Activated T-cell treated with anti-CD3 and anti-CD28 coated beads, Interleukin-2, amount 50 U/mL, for 4 hours (primary cell): ENCODE measurements around the gene IGF2R. TPM values are rescaled to one million over a fixed set of nuclear protein-coding genes. Genes with fewer than 3 reads are reported as not detected.

Experiments
- ATAC-seq, 2 donors: fragments of 200-7000 bp; cut with Tn5 transposase; one replicate each; pipeline ENCODE4 v1.10.0; 2021
- DNase-seq: peaks from one replicate; pipeline ENCODE4 v3.0.0-alpha.2; 2020
- H3K27me3 Mint-ChIP-seq: one replicate; pipeline ENCODE4 v1.8.0; 2021; ENCODE audit warnings: low read depth, mixed read lengths
- H3K36me3 Mint-ChIP-seq: one replicate; pipeline ENCODE4 v1.8.0; 2022; ENCODE audit warnings: mixed read lengths; ENCODE audit not compliant: insufficient read depth
- H3K4me1 Mint-ChIP-seq: one replicate; pipeline ENCODE4 v1.8.0; 2021; ENCODE audit warnings: low read depth, mixed read lengths
- H3K4me3 Mint-ChIP-seq: one replicate; pipeline ENCODE4 v1.8.0; 2021; ENCODE audit warnings: mild to moderate bottlenecking, moderate library complexity, mixed read lengths
- H3K9me3 Mint-ChIP-seq: one replicate; pipeline ENCODE4 v1.8.0; 2021; ENCODE audit warnings: mixed read lengths
- total RNA-seq, 3 donors: library from RNA; stranded (reverse); gene quantifications; one replicate each; pipeline ENCODE4 v1.2.1, GENCODE V29; 2021

Gene IGF2R
- total RNA-seq, 3 donors from 2014 or later, result 44.9 to 65.3 (median 58.2) TPM

- peaks cover 44% of the 10 kb centered on the region for H3K4me1 Mint-ChIP-seq
- peaks cover 29% of the 10 kb centered on the region for H3K36me3 Mint-ChIP-seq
- H3K27me3 Mint-ChIP-seq, result no peaks in the 10 kb centered on the region
- ATAC-seq (peak; percentile 30 to 72), DNase-seq (no peak)
- peaks cover 3% of the 10 kb centered on the region for H3K9me3 Mint-ChIP-seq
- H3K4me3 Mint-ChIP-seq, result no peak overlapping the region
Measured at GRCh38 chr6:160005861-160006540, 37.1 kb downstream of the IGF2R start.

GRCh38 chr6:160007145-160007544 is 38.3 kb downstream of the IGF2R start:
- Mint-ChIP-seq H3K36me3 (peaks cover 40% of the 10 kb centered on the region), H3K4me3 (no peak overlapping the region), H3K27me3 (no peaks in the 10 kb centered on the region), H3K4me1 (peaks cover 46% of the 10 kb centered on the region), H3K9me3 (peaks cover 3% of the 10 kb centered on the region)
- DNase-seq, result no peak
- ATAC-seq, result no peak

GRCh38 chr6:160007611-160008010 is 38.7 kb downstream of the IGF2R start:
- ATAC-seq (no peak), DNase-seq (no peak)
- H3K4me1 Mint-ChIP-seq, result peaks cover 43% of the 10 kb centered on the region
- H3K27me3 Mint-ChIP-seq, result no peaks in the 10 kb centered on the region
- no peak overlapping the region for H3K4me3 Mint-ChIP-seq
- peaks cover 44% of the 10 kb centered on the region for H3K36me3 Mint-ChIP-seq
- H3K9me3 Mint-ChIP-seq, result peaks cover 3% of the 10 kb centered on the region

GRCh38 chr6:160010067-160010466 is 41.2 kb downstream of the IGF2R start:
- H3K9me3 Mint-ChIP-seq, result peaks cover 3% of the 10 kb centered on the region
- peaks cover 41% of the 10 kb centered on the region for H3K36me3 Mint-ChIP-seq
- peaks cover 48% of the 10 kb centered on the region for H3K4me1 Mint-ChIP-seq
- H3K4me3 Mint-ChIP-seq, result no peak overlapping the region
- ATAC-seq (no peak), DNase-seq (no peak)
- H3K27me3 Mint-ChIP-seq, result no peaks in the 10 kb centered on the region

- ATAC-seq, result peak; percentile 41 to 54
- H3K27me3 Mint-ChIP-seq, result no peaks in the 10 kb centered on the region
- H3K4me1 Mint-ChIP-seq, result peaks cover 54% of the 10 kb centered on the region
- H3K4me3 Mint-ChIP-seq, result peak overlapping the region; percentile 6
- H3K9me3 Mint-ChIP-seq, result no peaks in the 10 kb centered on the region
- peaks cover 35% of the 10 kb centered on the region for H3K36me3 Mint-ChIP-seq
- DNase-seq, result no peak
Measured at GRCh38 chr6:160013987-160014868, 45.3 kb downstream of the IGF2R start.

GRCh38 chr6:160014869-160015182 is 45.9 kb downstream of the IGF2R start:
- Mint-ChIP-seq H3K4me3 (peak overlapping the region; percentile 6), H3K36me3 (peaks cover 32% of the 10 kb centered on the region), H3K4me1 (peaks cover 54% of the 10 kb centered on the region), H3K27me3 (no peaks in the 10 kb centered on the region), H3K9me3 (no peaks in the 10 kb centered on the region)
- ATAC-seq (no peak), DNase-seq (no peak)

GRCh38 chr6:160015778-160016684 is 47.1 kb downstream of the IGF2R start:
- Mint-ChIP-seq H3K4me1 (peaks cover 54% of the 10 kb centered on the region), H3K4me3 (peak overlapping the region; percentile 7), H3K9me3 (no peaks in the 10 kb centered on the region), H3K36me3 (peaks cover 27% of the 10 kb centered on the region), H3K27me3 (no peaks in the 10 kb centered on the region)
- ATAC-seq (peak; percentile 56 to 58), DNase-seq (no peak)

GRCh38 chr6:160022101-160022500 is 53.2 kb downstream of the IGF2R start:
- ATAC-seq (no peak), DNase-seq (no peak)
- Mint-ChIP-seq H3K27me3 (no peaks in the 10 kb centered on the region), H3K9me3 (no peaks in the 10 kb centered on the region), H3K4me3 (no peak overlapping the region), H3K4me1 (peaks cover 12% of the 10 kb centered on the region), H3K36me3 (peaks cover 10% of the 10 kb centered on the region)

- Mint-ChIP-seq H3K4me3 (no peak overlapping the region), H3K36me3 (peaks cover 15% of the 10 kb centered on the region)
Measured at GRCh38 chr6:160022793-160023192, 53.9 kb downstream of the IGF2R start.

GRCh38 chr6:160024152-160024551 is 55.3 kb downstream of the IGF2R start:
- peaks cover 5% of the 10 kb centered on the region for H3K4me1 Mint-ChIP-seq
- DNase-seq, result no peak
- H3K9me3 Mint-ChIP-seq, result no peaks in the 10 kb centered on the region
- ATAC-seq, result no peak
- peaks cover 23% of the 10 kb centered on the region for H3K36me3 Mint-ChIP-seq
- H3K4me3 Mint-ChIP-seq, result no peak overlapping the region
- no peaks in the 10 kb centered on the region for H3K27me3 Mint-ChIP-seq

More at GRCh38 chr6:160022793-160023192, 53.9 kb downstream of the IGF2R start:
- H3K4me1 Mint-ChIP-seq, result peaks cover 12% of the 10 kb centered on the region
- no peak for DNase-seq
- H3K9me3 Mint-ChIP-seq, result no peaks in the 10 kb centered on the region
- no peaks in the 10 kb centered on the region for H3K27me3 Mint-ChIP-seq
- ATAC-seq, result no peak

GRCh38 chr6:160027076-160027475 is 58.2 kb downstream of the IGF2R start:
- Mint-ChIP-seq H3K9me3 (no peaks in the 10 kb centered on the region), H3K27me3 (no peaks in the 10 kb centered on the region), H3K4me1 (peaks cover 5% of the 10 kb centered on the region), H3K4me3 (no peak overlapping the region), H3K36me3 (peaks cover 44% of the 10 kb centered on the region)
- DNase-seq (no peak), ATAC-seq (no peak)

- Mint-ChIP-seq H3K4me3 (no peak overlapping the region), H3K4me1 (peaks cover 5% of the 10 kb centered on the region), H3K27me3 (no peaks in the 10 kb centered on the region), H3K36me3 (peaks cover 50% of the 10 kb centered on the region), H3K9me3 (no peaks in the 10 kb centered on the region)
- ATAC-seq, result no peak
- no peak for DNase-seq
Measured at GRCh38 chr6:160027931-160028330, 59.0 kb downstream of the IGF2R start.

- H3K4me3 Mint-ChIP-seq, result no peak overlapping the region
- H3K36me3 Mint-ChIP-seq, result peaks cover 58% of the 10 kb centered on the region
Measured at GRCh38 chr6:160028487-160029275, 59.8 kb downstream of the IGF2R start.

More at GRCh38 chr6:160028487-160029275, 59.8 kb downstream of the IGF2R start:
- no peaks in the 10 kb centered on the region for H3K9me3 Mint-ChIP-seq
- H3K27me3 Mint-ChIP-seq, result no peaks in the 10 kb centered on the region
- H3K4me1 Mint-ChIP-seq, result peaks cover 5% of the 10 kb centered on the region
- ATAC-seq, result peak; percentile 37 to 59
- DNase-seq, result no peak
